NCI-H2029 treated with DMSO at 0.1 percent for 48 hours (cell line): ENCODE data around the gene ZNF410.

ENCODE experiments used
- DNase-seq: peaks from one replicate; lab custom pipeline; 2025; lab: John Stamatoyannopoulos, UW

Gene ZNF410

GRCh38 chr14:73955674-73956073 is 69.0 kb downstream of the ZNF410 start:
- DNase-seq = no peak

GRCh38 chr14:73958591-73958990 is 71.9 kb downstream of the ZNF410 start:
- no peak for DNase-seq

GRCh38 chr14:73961192-73961591 is 74.5 kb downstream of the ZNF410 start:
- no peak for DNase-seq

DNA sequence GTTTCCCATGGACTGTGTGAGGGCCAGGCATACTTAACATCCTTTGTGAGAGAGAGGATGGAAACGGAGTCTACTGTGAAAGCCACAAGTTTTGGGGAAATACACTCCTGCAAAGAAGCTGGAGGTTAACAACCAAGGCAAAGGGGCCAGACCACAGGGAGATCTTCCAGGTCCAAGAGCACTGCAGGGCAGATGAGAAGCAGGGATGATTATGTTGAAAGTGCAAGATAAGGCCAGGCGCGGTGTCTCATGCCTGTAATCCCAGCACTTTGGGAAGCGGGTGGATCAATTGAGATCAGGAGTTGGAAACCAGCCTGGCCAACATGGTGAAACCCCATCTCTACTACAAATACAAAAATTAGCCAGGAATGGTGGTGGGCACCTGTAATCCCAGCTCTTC is 78.6 kb downstream of the ZNF410 start:
- DNase-seq = no peak

DNA sequence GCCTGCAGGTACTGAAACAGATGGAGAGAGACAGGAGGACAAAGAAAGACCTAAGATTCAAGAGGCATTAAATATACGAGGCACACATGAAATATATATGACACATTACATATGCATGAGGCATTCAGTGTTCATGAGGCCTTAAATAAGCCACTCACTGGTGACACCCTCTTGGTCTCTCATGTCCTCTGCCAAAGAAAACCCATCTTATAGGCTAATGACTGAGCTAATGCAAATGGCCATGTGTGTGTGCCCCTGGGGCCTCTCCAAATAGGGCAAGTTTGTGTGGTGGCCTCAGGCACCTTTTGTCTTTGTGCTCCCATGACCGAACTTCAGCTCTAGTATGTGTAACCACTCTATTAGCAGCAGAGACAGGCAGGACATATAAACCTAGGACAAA is 82.2 kb downstream of the ZNF410 start:
- DNase-seq = no peak

DNA sequence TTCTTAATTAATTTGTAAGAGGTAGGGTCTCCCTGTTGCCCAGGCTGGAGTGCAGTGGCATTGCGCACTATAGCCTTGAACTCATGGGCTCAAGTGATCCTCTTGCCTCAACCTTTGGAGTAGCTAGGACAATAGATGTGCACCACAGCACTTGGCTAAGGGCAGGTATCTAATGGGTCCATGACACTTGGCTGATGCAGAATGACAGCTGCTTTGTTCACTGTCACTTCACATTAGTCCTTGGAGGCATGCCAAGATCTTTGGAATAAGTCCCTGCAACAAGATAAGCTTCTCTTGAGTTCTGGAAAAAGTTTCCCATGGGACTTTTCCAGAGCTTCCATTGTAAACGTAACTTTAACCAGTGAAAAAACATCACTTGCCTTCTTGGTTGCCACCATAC is 86.8 kb downstream of the ZNF410 start:
- no peak for DNase-seq

DNA sequence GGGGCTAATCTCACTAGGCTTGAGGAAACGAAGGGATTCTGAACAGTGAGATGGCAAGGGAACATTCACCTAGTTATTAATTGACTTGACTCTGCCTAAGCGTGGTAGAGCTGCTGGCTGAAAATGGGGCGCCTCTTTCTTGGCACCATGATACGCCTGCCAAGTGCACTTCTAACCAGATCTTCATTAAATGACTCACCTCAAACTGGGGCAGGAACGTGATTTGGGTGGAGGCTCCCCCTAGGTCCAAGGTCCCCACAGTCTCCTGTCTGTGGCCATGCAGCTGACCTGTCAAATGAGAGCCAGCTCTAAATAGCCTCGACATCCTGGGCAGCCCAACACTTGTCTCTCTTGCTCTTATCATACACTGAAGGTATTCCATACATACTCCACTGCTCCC is 89.5 kb downstream of the ZNF410 start:
- DNase-seq = no peak

DNA sequence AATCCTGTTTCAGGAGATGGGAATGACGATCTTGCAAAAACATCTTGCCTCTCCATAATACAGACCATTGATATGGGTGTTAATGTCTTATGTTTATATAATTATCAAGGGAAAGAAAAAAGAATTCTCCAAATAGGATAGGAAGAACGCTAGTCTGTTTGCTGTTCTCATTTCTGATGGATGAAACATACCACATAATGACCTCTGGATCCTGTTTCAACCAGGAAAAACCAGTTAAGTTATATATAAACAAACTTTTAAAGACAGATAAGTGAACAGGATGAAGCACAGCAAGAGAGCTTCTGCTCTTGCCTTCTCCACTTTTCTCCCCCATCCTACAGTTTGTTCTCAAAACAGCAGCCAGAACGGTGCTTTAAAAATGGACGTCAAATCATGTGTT is 91.2 kb downstream of the ZNF410 start:
- DNase-seq = no peak
